HL-60 (cell line): Measurements from ENCODE around the gene AMH.

ENCODE experiments used
- CTCF ChIP-seq: IDR thresholded peaks from one replicate; pipeline ENCODE4 v1.5.1; 2011; ENCODE audit warnings: low read length, control low read depth, inconsistent platforms; ENCODE audit not compliant: insufficient read depth
- GABPA ChIP-seq: IDR thresholded peaks from 2 replicates; pipeline ENCODE4 v1.6.1; 2012; ENCODE audit warnings: low read depth
- POLR2AphosphoS5 ChIP-seq: IDR thresholded peaks from 2 replicates; pipeline ENCODE4 v1.6.1; 2012; ENCODE audit warnings: low read depth
- REST ChIP-seq: IDR thresholded peaks from 2 replicates; pipeline ENCODE4 v1.6.1; 2012; ENCODE audit warnings: low read depth; ENCODE audit not compliant: insufficient replicate concordance

- TF ChIP-seq CTCF (no peak), REST (no peak), GABPA (no peak), POLR2AphosphoS5 (no peak)
These were observed 33.7 kb downstream of the AMH start for GRCh38 chr19:2282862-2283237.
